OCI-LY1 (cell line): ENCODE data around the gene PRPH.

ENCODE experiments used
- H2AFZ ChIP-seq: fragments of 200-600 bp; sonication (generic), shearing (Covaris generic); 2 replicates; pipeline ENCODE4 v1.6.0; 2014; ENCODE audit warnings: antibody characterized with exemption, mild to moderate bottlenecking, low read length
- H3F3A ChIP-seq: fragments of 200-600 bp; sonication (generic), shearing (Covaris generic); 2 replicates; pipeline ENCODE4 v1.6.0; 2014; ENCODE audit warnings: mild to moderate bottlenecking, antibody characterized with exemption, low read length, moderate library complexity; ENCODE audit not compliant: insufficient read depth
- H3K27ac ChIP-seq: fragments of 200-600 bp; sonication (generic); 2 replicates; pipeline ENCODE4 v1.5.1; 2014; ENCODE audit warnings: low read length, mixed run types, mild to moderate bottlenecking, low read depth; ENCODE audit not compliant: poor library complexity, severe bottlenecking
- H3K27me3 ChIP-seq: fragments of 200-600 bp; sonication (generic); 2 replicates; pipeline ENCODE4 v1.6.0; 2014; ENCODE audit warnings: antibody characterized with exemption, mild to moderate bottlenecking, low read length, moderate library complexity; ENCODE audit not compliant: insufficient read depth
- H3K36me3 ChIP-seq: fragments of 200-600 bp; sonication (generic); 2 replicates; pipeline ENCODE4 v1.6.1; 2014; ENCODE audit warnings: mild to moderate bottlenecking, antibody characterized with exemption, low read length, moderate library complexity, mixed read lengths; ENCODE audit not compliant: insufficient read depth
- H3K4me1 ChIP-seq: fragments of 200-600 bp; sonication (generic); 2 replicates; pipeline ENCODE4 v1.5.1; 2014; ENCODE audit warnings: mild to moderate bottlenecking, low read length, moderate library complexity; ENCODE audit not compliant: insufficient read depth, severe bottlenecking
- H3K4me2 ChIP-seq: fragments of 200-600 bp; sonication (generic), shearing (Covaris generic); 2 replicates; pipeline ENCODE4 v1.6.1; 2014; ENCODE audit warnings: low read length
- H3K4me3 ChIP-seq: fragments of 200-600 bp; sonication (generic); 2 replicates; pipeline ENCODE4 v1.5.1; 2014; ENCODE audit warnings: low read length, low read depth, mild to moderate bottlenecking, mixed read lengths; ENCODE audit not compliant: poor library complexity, severe bottlenecking
- H3K79me2 ChIP-seq: fragments of 200-600 bp; shearing (Covaris generic); 2 replicates; pipeline ENCODE4 v1.6.1; 2016; ENCODE audit warnings: mixed run types, low read length, mixed read lengths; ENCODE audit not compliant: insufficient read depth
- H3K9ac ChIP-seq: fragments of 200-600 bp; sonication (generic), shearing (Covaris generic); 2 replicates; pipeline ENCODE4 v1.6.1; 2014; ENCODE audit warnings: mild to moderate bottlenecking, low read length, mixed read lengths
- H3K9me2 ChIP-seq: fragments of 200-600 bp; sonication (generic), shearing (Covaris generic); 2 replicates; pipeline ENCODE4 v1.6.1; 2014; ENCODE audit warnings: low read depth, mild to moderate bottlenecking, low read length, mixed read lengths
- H3K9me3 ChIP-seq: fragments of 200-600 bp; shearing (Covaris generic); 2 replicates; pipeline ENCODE4 v1.6.1; 2014; ENCODE audit warnings: low read length, mixed read lengths
- H4K20me1 ChIP-seq: fragments of 200-600 bp; sonication (generic), shearing (Covaris generic); 2 replicates; pipeline ENCODE4 v1.6.0; 2016; ENCODE audit warnings: mild to moderate bottlenecking, low read length; ENCODE audit not compliant: insufficient read depth
- EZH2 ChIP-seq: fragments of 200-600 bp; sonication (generic), shearing (Covaris generic); IDR thresholded peaks from 2 replicates; pipeline ENCODE4 v1.8.0; 2017; ENCODE audit warnings: borderline replicate concordance, mixed run types, mild to moderate bottlenecking, antibody characterized with exemption, low read length, moderate library complexity, mixed read lengths
- TF ChIP-seq, protein P1 (sequence below): fragments of 200-600 bp; sonication (generic), shearing (Covaris generic); IDR thresholded peaks from 2 replicates; pipeline ENCODE4 v1.5.1; 2017; ENCODE audit warnings: mild to moderate bottlenecking, antibody characterized with exemption, low read length, moderate library complexity, mixed read lengths

The PRPH gene

DNA sequence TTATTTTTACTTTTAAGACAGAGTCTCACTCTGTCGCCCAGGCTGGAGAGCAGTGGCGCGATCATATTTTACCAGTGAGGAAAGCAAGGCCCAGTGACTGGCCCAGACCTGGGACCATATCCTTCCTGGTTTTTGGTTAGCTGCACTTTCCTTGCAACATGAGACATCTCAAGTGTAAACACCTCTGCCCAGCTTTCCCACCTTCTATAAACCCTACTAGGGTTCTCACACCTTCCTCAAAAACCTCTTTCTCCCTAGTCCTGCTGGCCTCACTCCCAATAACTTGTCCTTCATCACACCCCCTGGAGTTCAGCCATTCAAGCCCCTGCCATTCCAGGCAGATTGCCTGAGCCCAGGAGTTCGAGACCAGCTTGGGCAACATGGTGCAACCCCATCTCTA is 10.3 kb upstream of the PRPH start:
- Histone ChIP-seq H3K36me3 (no peaks in the 10 kb centered on the region), H3F3A (no peaks in the 10 kb centered on the region), H3K9ac (no peak overlapping the region), H3K79me2 (no peaks in the 10 kb centered on the region), H2AFZ (no peak overlapping the region), H3K27ac (no peak overlapping the region), H3K9me3 (no peaks in the 10 kb centered on the region), H3K4me1 (no peaks in the 10 kb centered on the region), H3K9me2 (no peaks in the 10 kb centered on the region), H3K4me3 (no peak overlapping the region), H3K27me3 (no peaks in the 10 kb centered on the region), H3K4me2 (no peak overlapping the region), H4K20me1 (no peaks in the 10 kb centered on the region)
- no peak for TF ChIP-seq EZH2
- TF ChIP-seq, protein P1, sequence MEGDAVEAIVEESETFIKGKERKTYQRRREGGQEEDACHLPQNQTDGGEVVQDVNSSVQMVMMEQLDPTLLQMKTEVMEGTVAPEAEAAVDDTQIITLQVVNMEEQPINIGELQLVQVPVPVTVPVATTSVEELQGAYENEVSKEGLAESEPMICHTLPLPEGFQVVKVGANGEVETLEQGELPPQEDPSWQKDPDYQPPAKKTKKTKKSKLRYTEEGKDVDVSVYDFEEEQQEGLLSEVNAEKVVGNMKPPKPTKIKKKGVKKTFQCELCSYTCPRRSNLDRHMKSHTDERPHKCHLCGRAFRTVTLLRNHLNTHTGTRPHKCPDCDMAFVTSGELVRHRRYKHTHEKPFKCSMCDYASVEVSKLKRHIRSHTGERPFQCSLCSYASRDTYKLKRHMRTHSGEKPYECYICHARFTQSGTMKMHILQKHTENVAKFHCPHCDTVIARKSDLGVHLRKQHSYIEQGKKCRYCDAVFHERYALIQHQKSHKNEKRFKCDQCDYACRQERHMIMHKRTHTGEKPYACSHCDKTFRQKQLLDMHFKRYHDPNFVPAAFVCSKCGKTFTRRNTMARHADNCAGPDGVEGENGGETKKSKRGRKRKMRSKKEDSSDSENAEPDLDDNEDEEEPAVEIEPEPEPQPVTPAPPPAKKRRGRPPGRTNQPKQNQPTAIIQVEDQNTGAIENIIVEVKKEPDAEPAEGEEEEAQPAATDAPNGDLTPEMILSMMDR: no peak

DNA sequence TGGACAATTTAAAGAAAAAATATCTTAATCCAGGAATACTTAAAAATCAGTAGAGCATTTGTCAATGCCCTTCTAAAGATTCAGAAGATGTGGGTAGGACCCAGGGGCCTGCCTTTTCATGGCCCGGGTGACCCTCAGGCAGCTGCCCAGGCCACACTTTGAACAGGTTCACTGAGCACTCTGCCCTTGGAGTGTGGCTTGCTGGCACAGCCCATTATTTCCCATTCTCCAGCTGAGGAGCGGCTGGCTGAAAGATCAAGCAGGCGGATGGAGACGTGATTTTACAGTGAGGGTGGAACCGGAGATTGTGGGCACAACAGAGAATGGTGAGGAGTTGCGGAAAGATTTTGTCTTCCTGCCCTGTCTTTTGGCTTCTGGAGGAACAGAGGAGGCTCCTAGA is 7.1 kb upstream of the PRPH start:
- H3K4me3 ChIP-seq: no peak overlapping the region
- TF ChIP-seq, protein P1: no peak
- TF ChIP-seq EZH2: no peak
- H3F3A ChIP-seq: no peaks in the 10 kb centered on the region
- H4K20me1 ChIP-seq: no peaks in the 10 kb centered on the region
- H3K9me2 ChIP-seq: no peaks in the 10 kb centered on the region
- H2AFZ ChIP-seq: no peak overlapping the region
- H3K27me3 ChIP-seq: no peaks in the 10 kb centered on the region; the same call in 1 of the 2 replicates
- no peak overlapping the region for H3K4me2 ChIP-seq
- no peak overlapping the region for H3K27ac ChIP-seq
- H3K79me2 ChIP-seq: no peaks in the 10 kb centered on the region
- H3K4me1 ChIP-seq: no peaks in the 10 kb centered on the region
- no peak overlapping the region for H3K9ac ChIP-seq
- H3K9me3 ChIP-seq: no peaks in the 10 kb centered on the region
- H3K36me3 ChIP-seq: no peaks in the 10 kb centered on the region

DNA sequence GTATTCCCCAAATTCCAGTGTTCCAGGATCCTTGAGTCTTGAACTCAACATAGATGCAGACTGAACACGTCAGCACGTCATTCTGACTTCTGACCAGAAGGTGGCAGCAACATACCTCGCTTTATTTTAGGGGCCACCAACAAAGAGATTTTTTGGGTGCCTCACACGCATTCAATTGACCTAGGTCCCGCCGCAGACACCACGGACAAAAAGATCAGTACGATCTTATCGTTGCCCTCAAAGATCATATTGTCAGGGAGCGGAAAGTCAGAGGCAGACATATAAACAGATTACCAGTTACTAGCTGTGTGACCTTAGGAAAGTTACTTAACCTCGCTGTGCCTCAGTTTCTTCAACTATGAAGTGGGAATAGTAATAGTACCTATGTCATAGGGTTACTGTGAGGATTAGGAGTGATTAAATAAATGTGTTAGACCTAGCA is 6.5 kb upstream of the PRPH start:
- Histone ChIP-seq H3K27me3 (no peaks in the 10 kb centered on the region; the same call in 1 of the 2 replicates), H4K20me1 (no peaks in the 10 kb centered on the region), H3F3A (no peaks in the 10 kb centered on the region), H3K36me3 (no peaks in the 10 kb centered on the region), H3K9ac (no peak overlapping the region), H2AFZ (no peak overlapping the region), H3K9me2 (no peaks in the 10 kb centered on the region), H3K79me2 (no peaks in the 10 kb centered on the region), H3K4me1 (no peaks in the 10 kb centered on the region), H3K4me3 (no peak overlapping the region), H3K9me3 (no peaks in the 10 kb centered on the region), H3K4me2 (no peak overlapping the region), H3K27ac (no peak overlapping the region)
- TF ChIP-seq EZH2: no peak
- TF ChIP-seq, protein P1: peak; percentile 97
